HepG2 (cell line): ENCODE data around the gene NHSL1.

Experiments used
- EP300 ChIP-seq, 3 experiments: sonication (generic) in 1 of 3; formaldehyde crosslinking in 1 of 3; IDR thresholded peaks; 2 replicates each; pipeline versions ENCODE4 v1.5.1 to v1.6.1; 2011 to 2020; ENCODE audit warnings: low read depth in 2 of 3, low read length in 2 of 3, borderline replicate concordance in 1 of 3, improper control_type of control experiment in 1 of 3, mild to moderate bottlenecking in 1 of 3, missing genetic modification reagents in 1 of 3, moderate library complexity in 1 of 3
- EZH2 ChIP-seq: conservative IDR thresholded peaks from 2 replicates; pipeline ENCODE4 v1.6.1; 2012; ENCODE audit warnings: mild to moderate bottlenecking, low read depth, low read length, moderate library complexity
- MAZ ChIP-seq, 2 experiments: sonication (generic) in 1 of 2; formaldehyde crosslinking in 1 of 2; IDR thresholded peaks; 2 replicates each; pipeline versions ENCODE4 v1.5.0 to v1.6.1; 2012 to 2020; ENCODE audit warnings: low read depth in 2 of 2, mild to moderate bottlenecking in 2 of 2, borderline replicate concordance in 1 of 2, improper control_type of control experiment in 1 of 2, low read length in 1 of 2, missing genetic modification reagents in 1 of 2, moderate library complexity in 1 of 2
- NFATC3 ChIP-seq: sonication (generic); formaldehyde crosslinking; IDR thresholded peaks from 2 replicates; pipeline ENCODE4 v1.5.1; 2020; ENCODE audit warnings: mild to moderate bottlenecking, missing genetic modification reagents
- NR2F2 ChIP-seq: IDR thresholded peaks from 2 replicates; pipeline ENCODE4 v1.6.1; 2012; ENCODE audit warnings: low read depth, inconsistent platforms, borderline replicate concordance
- POLR2AphosphoS5 ChIP-seq: IDR thresholded peaks from 2 replicates; pipeline ENCODE4 v1.6.1; 2012; ENCODE audit warnings: low read depth, low read length
- SAFB2 ChIP-seq: sonication (generic); formaldehyde crosslinking; IDR thresholded peaks from 2 replicates; pipeline ENCODE4 v1.5.1; 2020; ENCODE audit warnings: missing genetic modification reagents, low read depth, mild to moderate bottlenecking, borderline replicate concordance
- ZNF598 ChIP-seq: sonication (generic); formaldehyde crosslinking; IDR thresholded peaks from 2 replicates; pipeline ENCODE4 v1.5.1; 2020; ENCODE audit warnings: mild to moderate bottlenecking, missing genetic modification reagents, borderline replicate concordance
- TF ChIP-seq, protein P1 (sequence below): sonication (generic); formaldehyde crosslinking; IDR thresholded peaks from 2 replicates; pipeline ENCODE4 v1.8.0; 2022; ENCODE audit warnings: mild to moderate bottlenecking, missing genetic modification reagents; ENCODE audit not compliant: insufficient replicate concordance
- TF ChIP-seq, protein P2 (sequence below): sonication (generic); formaldehyde crosslinking; IDR thresholded peaks from 2 replicates; pipeline ENCODE4 v1.5.0; 2020; ENCODE audit warnings: mild to moderate bottlenecking, missing genetic modification reagents, moderate library complexity
- TF ChIP-seq, protein P3 (sequence below): sonication (generic); formaldehyde crosslinking; IDR thresholded peaks from 2 replicates; pipeline ENCODE4 v1.5.1; 2020; ENCODE audit warnings: missing genetic modification reagents, mild to moderate bottlenecking, borderline replicate concordance
- TF ChIP-seq, protein P4 (sequence below): fragments of 450-650 bp; IDR thresholded peaks from 2 replicates; pipeline ENCODE4 v1.6.1; 2017
- TF ChIP-seq, protein P5 (sequence below): sonication (generic); formaldehyde crosslinking; IDR thresholded peaks from 2 replicates; pipeline ENCODE4 v1.9.0; 2021; ENCODE audit warnings: missing genetic modification reagents, borderline replicate concordance
- TF ChIP-seq, protein P6 (sequence below): sonication (generic); formaldehyde crosslinking; conservative IDR thresholded peaks from 2 replicates; pipeline ENCODE4 v1.8.1; 2023; ENCODE audit warnings: missing genetic modification reagents

DNA sequence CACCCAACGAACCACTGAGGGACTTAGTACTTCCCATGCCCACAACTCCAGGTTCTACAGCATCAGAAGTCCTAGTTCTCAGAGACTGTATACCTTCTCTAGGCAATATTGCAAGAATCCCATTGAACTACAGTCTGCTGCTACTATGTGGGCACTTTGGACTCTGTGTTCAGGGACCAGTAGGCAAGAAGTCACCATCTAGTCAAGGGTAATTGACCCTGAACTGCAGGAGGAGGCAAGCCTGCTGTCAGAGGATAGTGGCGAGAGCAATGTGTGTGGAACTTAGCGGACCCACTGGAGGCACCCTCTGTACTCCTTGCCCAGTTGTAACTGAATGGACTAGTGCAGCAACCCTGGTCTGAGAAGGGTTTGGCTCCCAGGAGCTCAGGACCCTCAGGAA, 79.5 kb downstream of the NHSL1 start:
- TF ChIP-seq EP300 (IDR thresholded peaks at IDR 0.05; ENCODE audit: low read depth in 2 of 2, low read length in 2 of 2) (no peak), EP300 (CRISPR knock-in tag; IDR thresholded peaks at IDR 0.05; ENCODE audit: borderline replicate concordance) (no peak), NR2F2 (no peak), POLR2AphosphoS5 (no peak), MAZ (IDR thresholded peaks at IDR 0.05; ENCODE audit: borderline replicate concordance, low read depth, low read length) (no peak), MAZ (CRISPR knock-in tag; IDR thresholded peaks at IDR 0.05; ENCODE audit: low read depth) (peak; percentile 22; the same call in 1 of the 2 replicates), NFATC3 (CRISPR knock-in tag) (no peak), SAFB2 (CRISPR knock-in tag) (no peak; the same call in 1 of the 2 replicates), ZNF598 (no peak), EZH2 (no peak)
- TF ChIP-seq, protein P1, sequence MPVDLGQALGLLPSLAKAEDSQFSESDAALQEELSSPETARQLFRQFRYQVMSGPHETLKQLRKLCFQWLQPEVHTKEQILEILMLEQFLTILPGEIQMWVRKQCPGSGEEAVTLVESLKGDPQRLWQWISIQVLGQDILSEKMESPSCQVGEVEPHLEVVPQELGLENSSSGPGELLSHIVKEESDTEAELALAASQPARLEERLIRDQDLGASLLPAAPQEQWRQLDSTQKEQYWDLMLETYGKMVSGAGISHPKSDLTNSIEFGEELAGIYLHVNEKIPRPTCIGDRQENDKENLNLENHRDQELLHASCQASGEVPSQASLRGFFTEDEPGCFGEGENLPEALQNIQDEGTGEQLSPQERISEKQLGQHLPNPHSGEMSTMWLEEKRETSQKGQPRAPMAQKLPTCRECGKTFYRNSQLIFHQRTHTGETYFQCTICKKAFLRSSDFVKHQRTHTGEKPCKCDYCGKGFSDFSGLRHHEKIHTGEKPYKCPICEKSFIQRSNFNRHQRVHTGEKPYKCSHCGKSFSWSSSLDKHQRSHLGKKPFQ (CRISPR knock-in tag) = no peak
- TF ChIP-seq, protein P2, sequence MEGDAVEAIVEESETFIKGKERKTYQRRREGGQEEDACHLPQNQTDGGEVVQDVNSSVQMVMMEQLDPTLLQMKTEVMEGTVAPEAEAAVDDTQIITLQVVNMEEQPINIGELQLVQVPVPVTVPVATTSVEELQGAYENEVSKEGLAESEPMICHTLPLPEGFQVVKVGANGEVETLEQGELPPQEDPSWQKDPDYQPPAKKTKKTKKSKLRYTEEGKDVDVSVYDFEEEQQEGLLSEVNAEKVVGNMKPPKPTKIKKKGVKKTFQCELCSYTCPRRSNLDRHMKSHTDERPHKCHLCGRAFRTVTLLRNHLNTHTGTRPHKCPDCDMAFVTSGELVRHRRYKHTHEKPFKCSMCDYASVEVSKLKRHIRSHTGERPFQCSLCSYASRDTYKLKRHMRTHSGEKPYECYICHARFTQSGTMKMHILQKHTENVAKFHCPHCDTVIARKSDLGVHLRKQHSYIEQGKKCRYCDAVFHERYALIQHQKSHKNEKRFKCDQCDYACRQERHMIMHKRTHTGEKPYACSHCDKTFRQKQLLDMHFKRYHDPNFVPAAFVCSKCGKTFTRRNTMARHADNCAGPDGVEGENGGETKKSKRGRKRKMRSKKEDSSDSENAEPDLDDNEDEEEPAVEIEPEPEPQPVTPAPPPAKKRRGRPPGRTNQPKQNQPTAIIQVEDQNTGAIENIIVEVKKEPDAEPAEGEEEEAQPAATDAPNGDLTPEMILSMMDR = no peak
- TF ChIP-seq, protein P3, sequence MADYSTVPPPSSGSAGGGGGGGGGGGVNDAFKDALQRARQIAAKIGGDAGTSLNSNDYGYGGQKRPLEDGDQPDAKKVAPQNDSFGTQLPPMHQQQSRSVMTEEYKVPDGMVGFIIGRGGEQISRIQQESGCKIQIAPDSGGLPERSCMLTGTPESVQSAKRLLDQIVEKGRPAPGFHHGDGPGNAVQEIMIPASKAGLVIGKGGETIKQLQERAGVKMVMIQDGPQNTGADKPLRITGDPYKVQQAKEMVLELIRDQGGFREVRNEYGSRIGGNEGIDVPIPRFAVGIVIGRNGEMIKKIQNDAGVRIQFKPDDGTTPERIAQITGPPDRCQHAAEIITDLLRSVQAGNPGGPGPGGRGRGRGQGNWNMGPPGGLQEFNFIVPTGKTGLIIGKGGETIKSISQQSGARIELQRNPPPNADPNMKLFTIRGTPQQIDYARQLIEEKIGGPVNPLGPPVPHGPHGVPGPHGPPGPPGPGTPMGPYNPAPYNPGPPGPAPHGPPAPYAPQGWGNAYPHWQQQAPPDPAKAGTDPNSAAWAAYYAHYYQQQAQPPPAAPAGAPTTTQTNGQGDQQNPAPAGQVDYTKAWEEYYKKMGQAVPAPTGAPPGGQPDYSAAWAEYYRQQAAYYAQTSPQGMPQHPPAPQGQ = no peak
- TF ChIP-seq, protein P4, sequence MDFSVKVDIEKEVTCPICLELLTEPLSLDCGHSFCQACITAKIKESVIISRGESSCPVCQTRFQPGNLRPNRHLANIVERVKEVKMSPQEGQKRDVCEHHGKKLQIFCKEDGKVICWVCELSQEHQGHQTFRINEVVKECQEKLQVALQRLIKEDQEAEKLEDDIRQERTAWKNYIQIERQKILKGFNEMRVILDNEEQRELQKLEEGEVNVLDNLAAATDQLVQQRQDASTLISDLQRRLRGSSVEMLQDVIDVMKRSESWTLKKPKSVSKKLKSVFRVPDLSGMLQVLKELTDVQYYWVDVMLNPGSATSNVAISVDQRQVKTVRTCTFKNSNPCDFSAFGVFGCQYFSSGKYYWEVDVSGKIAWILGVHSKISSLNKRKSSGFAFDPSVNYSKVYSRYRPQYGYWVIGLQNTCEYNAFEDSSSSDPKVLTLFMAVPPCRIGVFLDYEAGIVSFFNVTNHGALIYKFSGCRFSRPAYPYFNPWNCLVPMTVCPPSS = no peak
- TF ChIP-seq, protein P5, sequence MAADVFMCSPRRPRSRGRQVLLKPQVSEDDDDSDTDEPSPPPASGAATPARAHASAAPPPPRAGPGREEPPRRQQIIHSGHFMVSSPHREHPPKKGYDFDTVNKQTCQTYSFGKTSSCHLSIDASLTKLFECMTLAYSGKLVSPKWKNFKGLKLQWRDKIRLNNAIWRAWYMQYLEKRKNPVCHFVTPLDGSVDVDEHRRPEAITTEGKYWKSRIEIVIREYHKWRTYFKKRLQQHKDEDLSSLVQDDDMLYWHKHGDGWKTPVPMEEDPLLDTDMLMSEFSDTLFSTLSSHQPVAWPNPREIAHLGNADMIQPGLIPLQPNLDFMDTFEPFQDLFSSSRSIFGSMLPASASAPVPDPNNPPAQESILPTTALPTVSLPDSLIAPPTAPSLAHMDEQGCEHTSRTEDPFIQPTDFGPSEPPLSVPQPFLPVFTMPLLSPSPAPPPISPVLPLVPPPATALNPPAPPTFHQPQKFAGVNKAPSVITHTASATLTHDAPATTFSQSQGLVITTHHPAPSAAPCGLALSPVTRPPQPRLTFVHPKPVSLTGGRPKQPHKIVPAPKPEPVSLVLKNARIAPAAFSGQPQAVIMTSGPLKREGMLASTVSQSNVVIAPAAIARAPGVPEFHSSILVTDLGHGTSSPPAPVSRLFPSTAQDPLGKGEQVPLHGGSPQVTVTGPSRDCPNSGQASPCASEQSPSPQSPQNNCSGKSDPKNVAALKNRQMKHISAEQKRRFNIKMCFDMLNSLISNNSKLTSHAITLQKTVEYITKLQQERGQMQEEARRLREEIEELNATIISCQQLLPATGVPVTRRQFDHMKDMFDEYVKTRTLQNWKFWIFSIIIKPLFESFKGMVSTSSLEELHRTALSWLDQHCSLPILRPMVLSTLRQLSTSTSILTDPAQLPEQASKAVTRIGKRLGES (CRISPR knock-in tag) = no peak
- TF ChIP-seq, protein P6, sequence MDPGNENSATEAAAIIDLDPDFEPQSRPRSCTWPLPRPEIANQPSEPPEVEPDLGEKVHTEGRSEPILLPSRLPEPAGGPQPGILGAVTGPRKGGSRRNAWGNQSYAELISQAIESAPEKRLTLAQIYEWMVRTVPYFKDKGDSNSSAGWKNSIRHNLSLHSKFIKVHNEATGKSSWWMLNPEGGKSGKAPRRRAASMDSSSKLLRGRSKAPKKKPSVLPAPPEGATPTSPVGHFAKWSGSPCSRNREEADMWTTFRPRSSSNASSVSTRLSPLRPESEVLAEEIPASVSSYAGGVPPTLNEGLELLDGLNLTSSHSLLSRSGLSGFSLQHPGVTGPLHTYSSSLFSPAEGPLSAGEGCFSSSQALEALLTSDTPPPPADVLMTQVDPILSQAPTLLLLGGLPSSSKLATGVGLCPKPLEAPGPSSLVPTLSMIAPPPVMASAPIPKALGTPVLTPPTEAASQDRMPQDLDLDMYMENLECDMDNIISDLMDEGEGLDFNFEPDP (CRISPR knock-in tag) = no peak
